GM21786 (cell line): ENCODE results near the gene CNN3.

Source experiments
- ATAC-seq: cut with Tn5 transposase; IDR thresholded peaks from one replicate; pipeline ENCODE4 v1.9.1; 2021; ENCODE audit not compliant: unreplicated experiment

The CNN3 gene

DNA sequence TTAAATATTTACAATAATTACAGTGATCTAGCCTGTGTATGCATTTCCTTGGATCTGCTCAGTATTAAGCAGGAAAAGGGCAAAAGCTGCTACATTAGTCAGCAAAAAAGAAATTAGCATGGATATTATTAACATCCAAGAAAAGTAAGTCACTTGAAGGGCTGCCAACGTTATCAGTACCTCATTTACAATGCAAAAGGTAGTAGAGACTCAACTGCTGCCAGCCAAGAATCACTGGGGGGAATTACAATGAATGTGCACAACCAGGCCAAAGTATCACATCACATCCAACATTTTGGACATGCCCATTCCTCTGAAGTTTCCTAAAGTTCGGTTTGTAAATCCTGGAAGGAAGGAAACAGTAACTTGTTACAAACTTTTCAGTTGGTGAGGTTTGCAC, 1.9 kb downstream of the CNN3 start:
- no peak for ATAC-seq

GRCh38 chr1:94922761-94923331, 4.1 kb downstream of the CNN3 start:
- ATAC-seq, result no peak

DNA sequence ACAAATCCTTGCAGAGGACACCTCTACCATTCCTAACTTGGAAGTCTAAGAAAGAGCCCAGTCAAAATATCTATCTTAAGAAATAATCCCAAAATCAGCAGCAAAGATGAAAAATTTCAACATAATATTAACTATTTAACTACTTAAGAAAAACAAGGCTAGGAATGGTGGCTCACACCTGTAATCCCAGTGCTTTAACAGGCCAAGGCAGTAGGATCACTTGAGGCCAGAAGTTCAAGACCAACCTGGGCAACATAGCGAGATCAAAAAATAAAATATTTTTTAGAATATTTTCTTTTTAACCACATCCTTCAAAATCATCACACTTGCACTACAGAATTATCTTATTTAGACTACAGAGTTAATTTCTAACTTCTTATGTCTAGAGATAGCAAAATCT, 4.9 kb downstream of the CNN3 start:
- no peak for ATAC-seq

DNA sequence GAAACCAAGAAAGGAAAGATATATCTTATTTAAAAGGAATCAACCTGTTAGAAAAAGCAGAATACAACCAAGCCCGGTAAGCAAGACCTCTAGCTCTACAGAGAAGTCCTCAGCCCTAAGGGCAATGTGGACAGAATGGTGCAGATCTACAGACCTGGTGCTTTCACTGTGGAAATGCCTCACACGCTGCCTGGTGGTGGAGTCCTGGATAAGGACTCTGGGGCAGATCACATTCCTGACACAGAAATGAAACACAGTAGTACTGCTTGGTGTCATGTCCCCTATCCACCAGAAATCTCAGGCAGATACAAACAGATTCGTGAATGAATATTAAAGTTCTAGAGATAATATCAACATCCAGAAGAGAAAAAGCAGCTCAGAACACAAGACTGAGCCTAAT, 6.8 kb downstream of the CNN3 start:
- no peak for ATAC-seq

GRCh38 chr1:94919241-94920030, 7.5 kb downstream of the CNN3 start:
- no peak for ATAC-seq

DNA sequence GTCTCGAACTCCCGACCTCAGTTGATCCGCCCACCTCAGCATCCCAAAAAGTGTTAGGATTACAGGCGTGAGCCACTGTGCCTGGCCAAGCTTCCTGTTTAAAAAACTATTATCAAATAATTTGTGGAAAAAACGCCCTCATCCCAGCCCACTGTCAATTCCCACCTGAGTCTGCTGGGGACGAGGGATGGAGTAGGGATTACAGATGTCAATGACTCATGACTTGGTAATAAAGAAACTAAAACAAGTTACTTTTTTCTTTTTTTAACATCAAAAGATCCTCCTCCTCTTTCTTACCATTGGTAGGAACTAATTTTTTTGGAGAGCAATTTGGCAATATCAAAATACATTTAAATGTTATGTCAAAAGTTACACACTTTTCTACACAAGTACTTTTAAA, 9.7 kb downstream of the CNN3 start:
- no peak for ATAC-seq

GRCh38 chr1:94912263-94913184, 14.4 kb downstream of the CNN3 start:
- no peak for ATAC-seq

GRCh38 chr1:94909486-94909885, 17.4 kb downstream of the CNN3 start:
- no peak for ATAC-seq

DNA sequence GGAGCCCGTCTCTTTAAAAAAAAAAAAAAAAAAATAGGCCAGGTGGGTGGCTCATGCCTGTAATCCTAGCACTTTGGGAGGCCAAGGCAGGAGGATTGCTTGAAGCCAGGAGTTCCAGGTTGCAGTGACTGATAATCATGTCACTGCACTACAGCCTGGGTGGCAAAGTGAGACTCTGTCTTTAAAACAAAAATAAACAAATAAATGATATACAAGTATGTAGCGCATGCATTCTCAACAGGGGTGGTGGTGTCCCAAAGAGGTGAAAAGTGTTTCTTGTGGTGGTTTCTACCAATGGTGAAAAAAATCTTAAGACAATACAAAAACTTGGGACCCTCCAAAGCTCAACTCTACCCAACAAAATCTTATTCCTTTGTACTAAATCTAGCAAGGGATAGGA, 17.9 kb downstream of the CNN3 start:
- ATAC-seq, result no peak

GRCh38 chr1:94908190-94908589, 18.7 kb downstream of the CNN3 start:
- no peak for ATAC-seq

DNA sequence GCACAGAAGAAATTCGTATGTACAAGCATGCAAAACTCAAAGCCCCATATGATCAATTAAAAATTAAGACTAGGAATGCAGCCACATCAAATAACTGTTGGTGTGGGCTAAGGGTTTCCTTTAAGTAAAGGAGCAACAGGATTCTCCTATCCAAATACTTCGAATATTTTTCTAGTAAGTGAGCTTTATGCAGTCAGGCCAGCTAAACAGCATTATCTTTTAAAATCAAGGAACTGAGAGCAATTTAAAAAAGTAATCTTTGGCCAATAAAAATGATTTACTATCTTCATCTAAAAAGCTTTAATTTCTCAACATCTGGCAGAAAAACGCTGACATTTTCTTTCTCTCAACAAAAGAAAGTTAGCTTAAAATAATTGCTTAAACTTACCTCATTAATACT, 19.8 kb downstream of the CNN3 start:
- no peak for ATAC-seq

- ATAC-seq, result no peak
Measured at GRCh38 chr1:94906382-94906781, 20.5 kb downstream of the CNN3 start.

DNA sequence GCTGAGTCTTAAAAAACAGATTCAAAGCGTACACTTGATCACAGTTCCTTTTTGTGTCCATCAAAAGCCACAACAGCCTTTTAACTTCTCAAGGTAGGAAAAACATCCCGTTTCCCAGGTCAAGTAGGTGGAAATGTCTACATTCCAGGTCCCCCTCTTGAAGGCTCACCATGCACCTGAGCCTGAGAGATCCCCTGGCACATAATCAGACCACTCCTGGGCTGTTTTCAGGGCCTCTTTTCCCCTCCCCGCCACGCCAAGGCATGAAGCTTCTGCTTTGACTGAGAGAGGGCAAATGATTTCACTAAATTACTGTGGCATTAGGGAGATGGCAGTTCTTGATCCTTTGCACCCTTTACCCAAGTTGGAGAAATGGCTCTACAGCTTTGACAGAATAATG, 21.7 kb downstream of the CNN3 start:
- no peak for ATAC-seq

- no peak for ATAC-seq
Measured at GRCh38 chr1:94903280-94904009, 23.5 kb downstream of the CNN3 start.

DNA sequence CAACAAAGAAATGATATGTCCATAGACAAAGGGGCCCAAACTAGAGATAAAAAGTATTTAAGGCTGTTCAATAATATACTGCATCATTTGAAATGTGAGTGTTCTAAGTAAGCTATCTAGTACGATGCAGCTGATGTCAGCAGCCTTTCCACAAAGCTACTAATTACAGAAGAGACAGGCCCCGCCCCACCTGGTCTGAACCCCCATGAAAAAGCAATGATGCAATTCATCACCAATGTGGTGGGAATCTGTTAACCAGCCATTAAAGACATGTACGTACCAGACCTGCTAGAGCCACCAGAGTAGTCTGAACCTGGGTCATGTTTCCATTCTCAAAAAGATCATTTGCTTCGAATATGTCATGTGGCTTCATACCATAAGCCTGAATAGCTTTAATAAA, 25.1 kb downstream of the CNN3 start:
- ATAC-seq, result no peak

GRCh38 chr1:94899756-94900155, 27.2 kb downstream of the CNN3 start:
- ATAC-seq, result no peak

DNA sequence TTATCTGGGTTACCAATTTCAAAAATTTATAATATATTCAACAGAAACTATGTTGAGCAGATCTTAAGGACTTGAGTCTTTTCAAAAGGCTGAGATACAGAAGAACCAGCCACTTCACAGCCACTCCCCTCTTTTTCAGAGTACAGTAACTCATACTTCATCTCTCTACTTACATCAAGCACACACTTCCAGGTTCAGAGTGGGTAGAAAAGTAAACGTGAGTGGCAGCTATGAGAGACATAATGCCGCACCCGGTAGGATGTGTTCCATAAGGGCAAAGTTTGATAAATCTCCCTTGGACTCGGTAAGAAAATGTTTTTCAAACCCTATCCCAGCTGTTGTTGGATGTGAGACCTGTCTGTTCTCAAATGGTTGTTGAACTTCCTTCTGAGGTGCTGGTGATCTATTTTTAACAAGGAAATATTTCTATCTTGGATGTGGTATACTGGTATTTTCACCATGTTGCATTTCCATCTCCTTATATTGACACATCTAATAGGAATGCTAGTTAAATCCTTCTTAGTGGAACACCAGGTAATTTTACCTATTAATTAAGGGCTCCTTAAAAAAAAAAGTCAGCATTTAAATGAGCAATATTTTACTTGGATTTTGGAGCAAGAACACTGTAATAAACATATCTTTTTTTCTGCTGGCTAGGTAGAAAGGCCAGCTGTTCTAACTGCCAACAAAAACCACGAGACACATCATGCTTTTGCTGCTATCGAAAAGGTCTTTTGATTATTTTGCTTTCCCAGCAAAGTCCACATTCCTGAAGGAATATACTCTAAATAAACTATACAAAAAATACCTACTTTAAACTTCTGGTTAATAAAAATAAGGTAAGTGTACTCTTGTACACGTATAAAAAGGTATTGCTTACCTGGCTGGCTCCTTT, 28.2 kb downstream of the CNN3 start:
- ATAC-seq, result no peak

- no peak for ATAC-seq
Measured at GRCh38 chr1:94895518-94895917, 31.4 kb downstream of the CNN3 start.

DNA sequence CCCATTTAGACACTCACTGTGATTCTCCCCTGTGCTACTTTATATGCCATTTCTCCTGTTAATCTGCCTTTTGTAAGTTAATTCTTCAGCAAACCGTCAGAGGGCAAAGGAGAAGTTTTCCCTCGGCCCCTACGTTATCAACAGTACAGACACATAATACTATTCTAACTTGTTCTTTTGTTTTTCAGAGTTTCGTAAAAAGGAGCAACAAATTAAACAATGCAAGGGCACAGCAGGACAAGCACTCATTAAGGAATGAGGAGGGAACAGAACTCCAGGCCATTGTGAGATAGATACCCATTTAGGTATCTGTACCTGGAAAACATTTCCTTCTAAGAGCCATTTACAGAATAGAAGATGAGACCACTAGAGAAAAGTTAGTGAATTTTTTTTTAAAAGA, 32.3 kb downstream of the CNN3 start:
- ATAC-seq, result no peak

GRCh38 chr1:94892604-94893254, 34.2 kb downstream of the CNN3 start:
- ATAC-seq, result no peak
